ENCODE results near the gene PPP1R14B.

The PPP1R14B gene

GRCh38 chr11:64281957-64282770, 35.4 kb upstream of the PPP1R14B start:
- DNase-seq = no peak

DNA sequence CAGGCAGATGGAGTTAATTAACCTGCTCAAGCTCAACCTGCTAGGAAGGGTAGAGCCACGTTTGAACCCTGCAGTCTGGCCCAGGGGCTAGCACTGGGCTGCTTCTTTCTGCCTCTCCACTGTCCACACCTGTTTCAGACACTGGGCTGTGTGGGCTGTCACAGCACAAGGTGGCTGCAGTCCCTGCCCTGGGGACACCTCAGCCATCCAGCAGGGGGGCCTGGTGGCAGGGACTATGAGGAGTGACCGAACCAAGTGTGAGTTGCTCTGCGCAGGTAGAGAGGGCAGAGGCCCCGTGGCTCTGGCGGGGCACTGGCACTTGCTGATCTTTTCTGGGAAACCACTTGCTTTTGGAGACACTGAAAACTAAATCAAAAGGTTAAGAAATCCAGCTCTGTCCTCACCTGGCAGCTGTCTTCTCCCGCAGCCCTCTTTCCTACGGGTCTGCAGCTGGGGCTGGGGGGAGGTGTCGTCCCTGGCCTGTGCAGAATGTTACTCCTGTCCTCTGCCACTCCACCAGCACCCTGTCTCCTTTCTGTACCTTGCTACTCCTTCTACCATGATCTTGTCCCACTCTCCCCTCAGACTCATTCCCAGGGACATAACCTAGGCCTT, 31.9 kb upstream of the PPP1R14B start:
- DNase-seq = no peak

GRCh38 chr11:64276653-64277431, 30.1 kb upstream of the PPP1R14B start:
- DNase-seq = no peak

GRCh38 chr11:64275841-64276240, 29.1 kb upstream of the PPP1R14B start:
- DNase-seq = no peak

DNA sequence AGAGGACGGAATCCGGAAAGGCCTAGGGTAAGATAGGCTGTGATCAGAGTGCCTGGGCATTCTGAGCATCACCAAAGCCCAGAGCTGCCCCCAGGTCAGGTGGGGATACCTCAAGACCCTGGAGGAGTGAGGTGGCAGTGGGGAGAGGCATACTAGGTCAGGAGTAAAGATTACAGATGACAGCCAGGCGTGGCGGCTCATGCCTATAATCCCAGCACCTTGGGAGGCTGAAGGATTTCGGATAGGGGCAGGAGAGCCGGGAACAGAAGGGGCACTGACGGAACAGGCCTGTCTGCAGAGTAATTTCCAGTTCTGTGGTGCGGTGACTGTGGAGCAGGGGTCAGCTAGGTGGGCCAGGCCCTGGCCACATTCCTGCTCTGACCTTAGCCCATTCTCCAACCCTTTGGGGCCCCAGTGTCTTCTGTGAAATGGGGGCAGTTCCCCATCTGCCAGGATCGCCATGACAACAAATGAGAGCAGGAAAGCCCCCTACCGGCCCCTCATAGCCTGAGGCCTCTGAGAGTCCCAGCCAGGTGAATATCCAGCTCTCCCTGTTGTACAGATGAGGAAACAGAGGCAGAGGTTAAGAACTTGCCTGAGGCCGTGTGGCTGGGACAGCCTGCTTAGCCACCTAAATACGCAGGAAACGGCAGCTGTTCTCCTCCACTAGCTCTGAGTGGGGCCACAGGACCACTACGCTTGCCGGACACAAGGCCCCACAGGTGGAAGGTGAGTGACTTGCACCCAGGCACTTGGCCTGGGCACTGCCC, 28.5 kb upstream of the PPP1R14B start:
- no peak for DNase-seq

GRCh38 chr11:64269540-64270220, 22.9 kb upstream of the PPP1R14B start:
- peak; percentile 99 for DNase-seq

- DNase-seq = peak; percentile 54 to 65
Measured at GRCh38 chr11:64268893-64269539, 22.3 kb upstream of the PPP1R14B start.

GRCh38 chr11:64268025-64268892, 21.5 kb upstream of the PPP1R14B start:
- DNase-seq = peak; percentile 58 to 76

DNA sequence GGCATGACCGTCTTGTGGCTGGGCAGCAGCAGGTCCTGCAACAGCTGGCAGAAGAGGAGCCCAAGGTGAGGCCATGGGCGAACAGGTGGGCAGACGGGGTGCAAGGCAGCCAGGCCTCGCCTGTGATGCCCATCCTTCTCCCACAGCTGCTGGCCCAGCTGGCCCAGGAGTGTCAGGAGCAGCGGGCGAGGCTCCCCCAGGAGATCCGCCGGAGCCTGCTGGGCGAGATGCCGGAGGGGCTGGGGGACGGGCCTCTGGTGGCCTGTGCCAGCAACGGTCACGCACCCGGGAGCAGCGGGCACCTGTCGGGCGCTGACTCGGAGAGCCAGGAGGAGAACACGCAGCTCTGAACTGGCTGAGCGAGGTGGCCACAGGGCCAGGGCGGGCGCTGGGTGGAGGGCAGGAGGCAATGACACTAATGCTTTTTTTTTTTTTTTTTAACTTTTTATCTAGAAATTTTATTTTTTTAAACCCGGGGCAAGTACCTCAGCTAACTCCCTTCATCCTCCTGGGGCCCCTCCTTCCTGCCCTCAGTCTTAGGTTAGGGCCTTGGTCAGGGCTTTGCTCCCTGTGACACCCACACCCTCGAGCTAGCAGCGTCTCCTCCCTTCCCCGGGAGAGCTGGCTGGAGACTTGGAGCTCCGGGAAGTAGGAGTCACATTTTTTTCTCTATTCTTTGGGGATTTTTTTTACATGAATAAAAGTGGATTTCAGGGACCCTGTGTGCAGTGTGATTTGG, 20.6 kb upstream of the PPP1R14B start:
- no peak for DNase-seq

GRCh38 chr11:64266339-64266738, 19.6 kb upstream of the PPP1R14B start:
- DNase-seq = no peak

- DNase-seq = no peak
Measured at GRCh38 chr11:64265176-64266160, 18.7 kb upstream of the PPP1R14B start.

- DNase-seq = no peak
Measured at GRCh38 chr11:64264371-64264852, 17.7 kb upstream of the PPP1R14B start.

DNA sequence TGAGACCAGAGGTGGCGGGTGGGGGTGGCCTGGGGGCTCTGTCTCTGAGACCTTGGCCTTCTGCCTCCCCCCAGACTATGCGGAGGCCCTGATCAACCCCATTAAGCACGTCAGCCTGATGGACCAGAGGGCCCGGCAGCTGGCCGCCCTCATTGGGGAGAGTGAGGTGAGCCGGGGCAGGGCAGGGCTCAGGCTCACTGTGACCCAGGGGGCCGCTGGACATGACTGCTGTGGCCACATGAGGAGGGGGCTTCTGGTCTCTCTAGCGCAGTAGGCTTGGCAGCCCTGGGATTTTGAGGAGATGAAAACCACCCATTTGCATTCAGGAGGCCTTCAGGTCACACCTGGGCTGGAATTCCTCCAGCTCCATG, 17.2 kb upstream of the PPP1R14B start:
- no peak for DNase-seq

DNA sequence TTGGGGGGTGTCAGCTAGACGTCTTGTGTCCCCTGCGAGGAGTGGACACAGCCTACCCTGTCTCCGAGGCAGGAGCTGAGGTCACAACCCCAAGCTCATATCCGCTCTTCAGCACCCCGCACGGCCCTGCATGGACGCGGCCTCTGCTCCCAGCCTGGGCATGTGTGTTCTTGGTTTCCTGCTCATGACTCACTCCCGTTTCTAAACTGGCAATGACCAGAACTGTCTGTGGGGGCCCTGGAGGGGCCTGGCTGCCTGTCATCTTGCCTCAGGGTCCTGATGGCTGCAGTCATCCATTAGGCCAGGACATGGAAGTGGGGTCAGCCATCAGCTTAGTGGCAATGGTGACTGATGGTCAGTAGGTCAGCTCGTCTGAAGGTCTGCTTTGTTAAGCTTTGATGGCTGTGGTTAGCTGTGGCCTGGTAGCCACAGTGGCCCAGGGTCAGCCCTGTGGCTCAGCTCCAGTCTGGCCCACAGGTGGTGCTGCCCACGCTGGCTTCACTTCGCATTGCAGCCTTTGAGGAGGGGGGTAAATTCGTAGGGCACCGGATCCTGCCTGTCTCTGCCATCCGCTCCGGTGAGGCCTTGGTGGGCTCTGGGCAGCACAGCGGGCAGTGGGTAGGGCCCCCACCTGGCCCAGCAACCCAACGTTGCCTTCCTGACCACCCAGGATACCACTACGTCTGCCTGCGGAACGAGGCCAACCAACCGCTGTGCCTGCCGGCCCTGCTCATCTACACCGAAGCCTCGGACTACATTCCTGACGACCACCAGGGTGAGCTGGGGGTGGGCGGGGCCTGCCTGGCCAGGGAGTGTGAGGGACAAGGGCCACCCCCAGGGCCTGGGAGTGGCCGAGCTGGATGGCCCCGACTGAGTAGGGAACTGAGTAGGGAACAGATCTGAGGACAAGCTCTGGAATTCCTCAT, 16.5 kb upstream of the PPP1R14B start:
- peak; percentile 21 to 25 for DNase-seq

GRCh38 chr11:64262271-64263002, 15.7 kb upstream of the PPP1R14B start:
- DNase-seq = no peak

- DNase-seq = no peak
Measured at GRCh38 chr11:64261556-64262080, 14.9 kb upstream of the PPP1R14B start.
